Activated gamma-delta T cell (primary cell): ENCODE results near the gene ABCA2.

Experiments
- DNase-seq: peaks from one replicate; lab custom pipeline; 2025; lab: John Stamatoyannopoulos, UW

ABCA2 gene

GRCh38 chr9:136980669-136981478 lies 47.2 kb downstream of the ABCA2 start:
- no peak for DNase-seq

- DNase-seq = no peak
Observed at GRCh38 chr9:136979769-136980587, 48.1 kb downstream of the ABCA2 start.

GRCh38 chr9:136978865-136979544 lies 49.0 kb downstream of the ABCA2 start:
- DNase-seq = no peak

- DNase-seq = peak; percentile 75
Observed at GRCh38 chr9:136978073-136978864, 49.8 kb downstream of the ABCA2 start.

- no peak for DNase-seq
Observed at GRCh38 chr9:136977649-136978072, 50.4 kb downstream of the ABCA2 start.

GRCh38 chr9:136977223-136977622 lies 50.8 kb downstream of the ABCA2 start, which contains the start of gene PTGDS:
PTGDS (plus strand) TSS chr9:136977504; CDS start chr9:136977579, 75 bp downstream.
- DNase-seq = no peak

- DNase-seq = no peak
Observed at GRCh38 chr9:136975644-136976043, 52.4 kb downstream of the ABCA2 start.

GRCh38 chr9:136974817-136975535 lies 53.1 kb downstream of the ABCA2 start:
- no peak for DNase-seq

- DNase-seq = no peak
Observed at GRCh38 chr9:136973618-136974617, 54.1 kb downstream of the ABCA2 start.

- DNase-seq = no peak
Observed at GRCh38 chr9:136972743-136973142, 55.3 kb downstream of the ABCA2 start.

GRCh38 chr9:136972335-136972734 lies 55.7 kb downstream of the ABCA2 start:
- DNase-seq = no peak

- no peak for DNase-seq
Observed at GRCh38 chr9:136971746-136972145, 56.3 kb downstream of the ABCA2 start.

GRCh38 chr9:136970361-136970760 lies 57.7 kb downstream of the ABCA2 start:
- DNase-seq = no peak

- DNase-seq = no peak
Observed at GRCh38 chr9:136969774-136970173, 58.3 kb downstream of the ABCA2 start.

GRCh38 chr9:136969150-136969549 lies 58.9 kb downstream of the ABCA2 start:
- no peak for DNase-seq

- no peak for DNase-seq
Observed at GRCh38 chr9:136968333-136969127, 59.5 kb downstream of the ABCA2 start.

GRCh38 chr9:136965771-136966484 lies 62.1 kb downstream of the ABCA2 start:
- DNase-seq = no peak

- DNase-seq = no peak
Observed at GRCh38 chr9:136964833-136965422, 63.1 kb downstream of the ABCA2 start.
